Gastrocnemius medialis (tissue), 4 donors: ENCODE results near the gene CRACDL. TPM values are rescaled to one million over a fixed set of nuclear protein-coding genes. Genes with fewer than 3 reads are reported as not detected.

ENCODE experiments used
- ATAC-seq, 2 donors: fragments of 150-250 bp; one replicate each; pipeline ENCODE4 v1.9.1; 2016
- DNase-seq, 2 donors: peaks; one replicate each; pipeline ENCODE4 v3.0.0-alpha.2; 2019
- H3K27ac ChIP-seq, 4 donors: fragments of 200-600 bp; sonication (generic); 1 replicate in 1 of 4; 2 replicates in 3 of 4; pipeline ENCODE4 v1.5.1; 2016 to 2018; ENCODE audit warnings: mild to moderate bottlenecking in 2 of 4, moderate library complexity in 1 of 4
- H3K27me3 ChIP-seq, 3 donors: fragments of 200-600 bp; sonication (generic) in 2 of 3; 1 replicate in 1 of 3; 2 replicates in 2 of 3; pipeline versions ENCODE4 v1.5.1 to v1.6.0; 2016 to 2019; ENCODE audit warnings: mild to moderate bottlenecking in 1 of 3, moderate library complexity in 1 of 3
- H3K36me3 ChIP-seq, 2 donors: fragments of 200-600 bp; sonication (generic) in 1 of 2; one replicate each; pipeline ENCODE4 v1.5.1; 2017 to 2018
- H3K4me1 ChIP-seq, 2 donors: fragments of 200-600 bp; sonication (generic) in 1 of 2; one replicate each; pipeline ENCODE4 v1.5.1; 2016 to 2017; ENCODE audit warnings: mild to moderate bottlenecking in 2 of 2
- H3K4me3 ChIP-seq, 4 donors: fragments of 200-600 bp; sonication (generic) in 3 of 4; 1 replicate in 1 of 4; 2 replicates in 3 of 4; pipeline ENCODE4 v1.5.1; 2016 to 2019; ENCODE audit warnings: mild to moderate bottlenecking in 2 of 4
- H3K9me3 ChIP-seq, 3 donors: fragments of 200-600 bp; sonication (generic) in 2 of 3; 1 replicate in 1 of 3; 2 replicates in 2 of 3; pipeline ENCODE4 v1.5.1; 2016 to 2019
- CTCF ChIP-seq, 5 experiments: fragments of 450-650 bp in 3 of 5; fragments of 200-600 bp in 2 of 5; sonication (generic) in 2 of 5; IDR thresholded peaks in 4 of 5; conservative IDR thresholded peaks in 1 of 5; 1 replicate in 4 of 5; 2 replicates in 1 of 5; pipeline ENCODE4 v1.5.1; 2016 to 2019; ENCODE audit warnings: antibody characterized with exemption in 5 of 5, mild to moderate bottlenecking in 3 of 5, moderate library complexity in 3 of 5
- POLR2A ChIP-seq, 2 donors: fragments of 450-650 bp; IDR thresholded peaks; one replicate each; pipeline ENCODE4 v1.6.1; 2017; ENCODE audit warnings: antibody characterized with exemption in 2 of 2, mild to moderate bottlenecking in 2 of 2, moderate library complexity in 2 of 2
- in situ Hi-C, 4 donors: fragments of 200-750 bp; cut with MboI; loops; one replicate each; pipeline versions ENCODE4 v1.15.0 to v1.8.0; 2017; ENCODE audit warnings: low sequenced_read_pairs in 4 of 4
- intact Hi-C: fragments of 100-400 bp; cut with DNase I; formaldehyde crosslinking; loops from one replicate; pipeline ENCODE4 v1.15.1; 2023; ENCODE audit warnings: low total_unique reads
- total RNA-seq, 4 donors: library from RNA; depleted of rRNA; stranded (reverse); fragments of >200 nt; gene quantifications; one replicate each; pipeline versions ENCODE4 v1.1.0 to v1.2.3, GENCODE V29; 2016

CRACDL gene
- total RNA-seq, 4 donors from 2014 or later, result 0.71 to 18.2 (median 2.9) TPM

- no peaks in the 10 kb centered on the region for H3K4me1 ChIP-seq
- in situ Hi-C loops, result no loop called here
- H3K9me3 ChIP-seq, result no peaks in the 10 kb centered on the region
- H3K27me3 ChIP-seq, result no peaks in the 10 kb centered on the region
- H3K27ac ChIP-seq, result no peak overlapping the region
- ATAC-seq, result no peak
- no peaks in the 10 kb centered on the region for H3K36me3 ChIP-seq
- intact Hi-C loops, result no loop called here
- DNase-seq, result no peak
- H3K4me3 ChIP-seq, result no peak overlapping the region
- no peak for TF ChIP-seq CTCF (IDR thresholded peaks at IDR 0.05 in 4 of 5, conservative IDR thresholded peaks at IDR 0.05 in 1 of 5)
- no peak for TF ChIP-seq POLR2A (IDR thresholded peaks at IDR 0.05)
Observed at GRCh38 chr2:98811766-98812165, 124.3 kb downstream of the CRACDL start.

- H3K27ac ChIP-seq, result no peak overlapping the region
- intact Hi-C loops (no loop called here), in situ Hi-C loops (no loop called here)
- DNase-seq (no peak), ATAC-seq (no peak)
- H3K4me1 ChIP-seq, result peaks cover 0 to 7% of the 10 kb centered on the region in 2 donors
- TF ChIP-seq CTCF (IDR thresholded peaks at IDR 0.05 in 4 of 5, conservative IDR thresholded peaks at IDR 0.05 in 1 of 5), result no peak
- TF ChIP-seq POLR2A (IDR thresholded peaks at IDR 0.05), result no peak
- no peaks in the 10 kb centered on the region for H3K36me3 ChIP-seq
- no peaks in the 10 kb centered on the region for H3K27me3 ChIP-seq
- no peaks in the 10 kb centered on the region for H3K9me3 ChIP-seq
- no peak overlapping the region for H3K4me3 ChIP-seq
Observed at GRCh38 chr2:98810588-98810928, 125.5 kb downstream of the CRACDL start.

- intact Hi-C loops, result no loop called here
- TF ChIP-seq CTCF (IDR thresholded peaks at IDR 0.05 in 4 of 5, conservative IDR thresholded peaks at IDR 0.05 in 1 of 5), result no peak
- TF ChIP-seq POLR2A (IDR thresholded peaks at IDR 0.05), result no peak
- H3K9me3 ChIP-seq, result no peaks in the 10 kb centered on the region
- in situ Hi-C loops, result no loop called here
- H3K4me3 ChIP-seq, result no peak overlapping the region
- H3K4me1 ChIP-seq, result peaks cover 0 to 7% of the 10 kb centered on the region in 2 donors
- H3K27ac ChIP-seq, result no peak overlapping the region
- no peak for DNase-seq
- no peak for ATAC-seq
- no peaks in the 10 kb centered on the region for H3K36me3 ChIP-seq
- no peaks in the 10 kb centered on the region for H3K27me3 ChIP-seq
Observed at GRCh38 chr2:98809878-98810587, 126.0 kb downstream of the CRACDL start.

GRCh38 chr2:98809116-98809515 is 126.9 kb downstream of the CRACDL start:
- intact Hi-C loops (no loop called here), in situ Hi-C loops (no loop called here)
- H3K4me3 ChIP-seq, result no peak overlapping the region
- H3K27ac ChIP-seq, result no peak overlapping the region
- H3K9me3 ChIP-seq, result no peaks in the 10 kb centered on the region
- TF ChIP-seq POLR2A (IDR thresholded peaks at IDR 0.05) (no peak), CTCF (IDR thresholded peaks at IDR 0.05 in 4 of 5, conservative IDR thresholded peaks at IDR 0.05 in 1 of 5) (no peak)
- H3K27me3 ChIP-seq, result no peaks in the 10 kb centered on the region
- peaks cover 0 to 7% of the 10 kb centered on the region in 2 donors for H3K4me1 ChIP-seq
- DNase-seq, result no peak
- no peak for ATAC-seq
- no peaks in the 10 kb centered on the region for H3K36me3 ChIP-seq

GRCh38 chr2:98808546-98808945 is 127.5 kb downstream of the CRACDL start:
- H3K36me3 ChIP-seq, result no peaks in the 10 kb centered on the region
- H3K9me3 ChIP-seq, result no peaks in the 10 kb centered on the region
- TF ChIP-seq POLR2A (IDR thresholded peaks at IDR 0.05), result no peak
- TF ChIP-seq CTCF (IDR thresholded peaks at IDR 0.05 in 4 of 5, conservative IDR thresholded peaks at IDR 0.05 in 1 of 5), result no peak
- intact Hi-C loops, result no loop called here
- H3K4me1 ChIP-seq, result peaks cover 0 to 7% of the 10 kb centered on the region in 2 donors
- H3K4me3 ChIP-seq, result no peak overlapping the region
- no peak for ATAC-seq
- in situ Hi-C loops, result no loop called here
- no peak overlapping the region for H3K27ac ChIP-seq
- DNase-seq, result no peak
- no peaks in the 10 kb centered on the region for H3K27me3 ChIP-seq
